GM21528 (cell line): ENCODE data around the gene CDH23.

Experiments used
- ATAC-seq: cut with Tn5 transposase; IDR thresholded peaks from one replicate; pipeline ENCODE4 v1.9.1; 2021; ENCODE audit warnings: mild to moderate bottlenecking, moderate library complexity; ENCODE audit not compliant: unreplicated experiment, low FRiP score

CDH23 gene

GRCh38 chr10:71413581-71413980 lies 16.9 kb downstream of the CDH23 start:
- ATAC-seq = no peak

- ATAC-seq = no peak
Observed at GRCh38 chr10:71414359-71414758, 17.6 kb downstream of the CDH23 start.

GRCh38 chr10:71419002-71419540 lies 22.4 kb downstream of the CDH23 start:
- no peak for ATAC-seq

- ATAC-seq = no peak
Observed at GRCh38 chr10:71419750-71420149, 23.0 kb downstream of the CDH23 start.

GRCh38 chr10:71421075-71421434 lies 24.3 kb downstream of the CDH23 start:
- no peak for ATAC-seq

GRCh38 chr10:71423250-71423649 lies 26.5 kb downstream of the CDH23 start:
- no peak for ATAC-seq

GRCh38 chr10:71423901-71424300 lies 27.2 kb downstream of the CDH23 start:
- ATAC-seq = no peak

GRCh38 chr10:71424496-71425194 lies 27.9 kb downstream of the CDH23 start:
- ATAC-seq = no peak

- ATAC-seq = no peak
Observed at GRCh38 chr10:71426058-71426605, 29.4 kb downstream of the CDH23 start.

GRCh38 chr10:71427246-71427645 lies 30.5 kb downstream of the CDH23 start:
- no peak for ATAC-seq

GRCh38 chr10:71429304-71429703 lies 32.6 kb downstream of the CDH23 start:
- ATAC-seq = no peak

GRCh38 chr10:71429929-71430328 lies 33.2 kb downstream of the CDH23 start:
- ATAC-seq = no peak

GRCh38 chr10:71431239-71432100 lies 34.8 kb downstream of the CDH23 start:
- ATAC-seq = no peak

- no peak for ATAC-seq
Observed at GRCh38 chr10:71432101-71432905, 35.6 kb downstream of the CDH23 start.

- ATAC-seq = no peak
Observed at GRCh38 chr10:71432956-71433767, 36.4 kb downstream of the CDH23 start.

- ATAC-seq = no peak
Observed at GRCh38 chr10:71433768-71434744, 37.3 kb downstream of the CDH23 start.

- ATAC-seq = no peak
Observed at GRCh38 chr10:71434760-71435394, 38.2 kb downstream of the CDH23 start.
